ENCODE results near the gene SERPINA1.

Gene SERPINA1

DNA sequence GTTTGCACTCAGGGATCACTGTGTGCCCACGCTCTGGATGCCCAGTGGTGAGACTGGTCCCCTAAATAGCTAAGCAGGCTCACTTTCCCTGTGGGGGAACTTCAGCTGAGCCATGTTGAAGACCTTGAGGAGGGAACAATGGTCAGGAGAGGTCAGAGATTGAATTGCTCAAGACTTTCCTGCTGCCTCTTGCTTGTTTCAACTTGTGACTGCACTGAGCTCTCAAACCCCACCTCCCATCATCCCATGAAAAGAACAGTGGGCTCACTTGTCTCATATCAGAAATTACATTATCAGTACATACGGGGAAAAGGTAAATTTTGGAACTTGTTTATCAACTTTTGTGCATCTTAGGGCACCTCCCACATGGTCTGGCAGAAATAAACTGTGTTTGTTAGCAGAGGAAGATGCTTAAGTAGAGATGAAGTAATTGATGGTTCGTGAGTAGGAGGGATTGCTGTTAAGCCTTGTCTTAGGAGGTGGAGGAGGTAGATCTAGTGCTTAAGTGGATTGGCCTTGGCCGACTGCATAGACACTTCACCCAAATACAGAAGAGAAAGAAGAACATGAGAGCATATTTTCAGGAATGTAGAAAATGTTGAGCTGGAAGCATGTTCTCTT lies 15.0 kb upstream of the SERPINA1 start:
- Histone ChIP-seq H2BK120ac (ENCODE audit: low read depth, low read length) (no peak overlapping the region), H2BK15ac (ENCODE audit: low read depth, poor library complexity, severe bottlenecking) (no peak overlapping the region), H2AFZ (ENCODE audit: low read depth, low read length) (no peak overlapping the region), H3K79me1 (replicated peaks; ENCODE audit: low read length, poor library complexity, severe bottlenecking) (no peaks in the 10 kb centered on the region), H3K4me1 (ENCODE audit: control insufficient read depth, insufficient read depth, low read depth, low read length) (no peaks in the 10 kb centered on the region), H3K14ac (ENCODE audit: low read length in 2 of 2) (no peak overlapping the region), H3K27me3 (ENCODE audit: control insufficient read depth in 1 of 2, insufficient read depth in 1 of 2, low read length in 2 of 2) (no peaks in the 10 kb centered on the region), H2AK5ac (ENCODE audit: low read length, severe bottlenecking) (no peak overlapping the region), H4K8ac (ENCODE audit: low read length) (no peak overlapping the region), H3K9me3 (ENCODE audit: control insufficient read depth, low read length) (no peaks in the 10 kb centered on the region), H2BK5ac (ENCODE audit: low read depth, low read length, poor library complexity, severe bottlenecking) (no peak overlapping the region), H3K27ac (ENCODE audit: low read length, poor library complexity, severe bottlenecking) (no peak overlapping the region), H3K4ac (ENCODE audit: low read depth in 1 of 2, low read length in 2 of 2) (no peak overlapping the region), H3K4me3 (ENCODE audit: insufficient read depth in 1 of 2, low read depth in 1 of 2, low read length in 2 of 2) (no peak overlapping the region), H3K18ac (ENCODE audit: low read depth in 1 of 2, low read length in 2 of 2) (no peak overlapping the region), H3K4me2 (ENCODE audit: low read length, poor library complexity, severe bottlenecking) (no peak overlapping the region), H3K23ac (ENCODE audit: low read length in 2 of 2) (no peak overlapping the region), H2BK12ac (ENCODE audit: low read length in 2 of 2) (no peak overlapping the region), H4K91ac (ENCODE audit: low read length) (no peak overlapping the region), H3K36me3 (ENCODE audit: control insufficient read depth in 1 of 2, insufficient read depth in 2 of 2, low read depth in 1 of 2, low read length in 2 of 2) (no peaks in the 10 kb centered on the region), H3K9ac (ENCODE audit: low read length) (no peak overlapping the region)
- WGBS = 39% methylated on average over 4 of the region's 4 CpGs
- DNase-seq = no peak

- H3K23ac ChIP-seq (ENCODE audit: low read length in 2 of 2) = no peak overlapping the region
- WGBS = 80% methylated on average over 1 of the region's 1 CpG
- DNase-seq = no peak
Measured at GRCh38 chr14:94401083-94401482, 12.7 kb upstream of the SERPINA1 start.

DNA sequence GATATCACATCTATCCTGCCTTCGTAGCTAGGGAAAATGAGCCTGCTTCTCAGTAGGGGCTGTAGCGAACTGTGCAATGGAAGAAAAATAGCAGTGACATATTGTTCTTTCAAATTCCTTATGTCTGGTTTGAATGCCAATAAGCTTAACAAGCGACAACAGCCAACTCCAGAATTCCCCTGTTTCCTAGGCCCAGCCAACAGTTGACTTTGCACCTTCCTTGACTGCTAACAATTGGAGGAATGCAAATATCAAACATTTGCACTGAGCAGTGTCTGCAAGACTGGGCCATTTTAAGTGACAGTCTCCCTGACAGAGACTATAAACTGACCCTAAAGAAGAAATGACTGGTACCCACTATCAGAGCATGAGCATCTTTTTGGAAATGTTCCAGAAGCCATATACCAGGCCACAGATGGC lies 12.0 kb upstream of the SERPINA1 start:
- H3K4ac ChIP-seq (ENCODE audit: low read depth in 1 of 2, low read length in 2 of 2) = no peak overlapping the region
- H3K4me1 ChIP-seq (ENCODE audit: control insufficient read depth, insufficient read depth, low read depth, low read length) = no peaks in the 10 kb centered on the region
- H3K9me3 ChIP-seq (ENCODE audit: control insufficient read depth, low read length) = no peaks in the 10 kb centered on the region
- no peak overlapping the region for H2AK5ac ChIP-seq (ENCODE audit: low read length, severe bottlenecking)
- no peaks in the 10 kb centered on the region for H3K27me3 ChIP-seq (ENCODE audit: control insufficient read depth in 1 of 2, insufficient read depth in 1 of 2, low read length in 2 of 2)
- no peak overlapping the region for H3K23ac ChIP-seq (ENCODE audit: low read length in 2 of 2)
- no peak overlapping the region for H4K91ac ChIP-seq (ENCODE audit: low read length)
- no peak overlapping the region for H3K14ac ChIP-seq (ENCODE audit: low read length in 2 of 2)
- no peak overlapping the region for H3K9ac ChIP-seq (ENCODE audit: low read length)
- H3K4me3 ChIP-seq (ENCODE audit: insufficient read depth in 1 of 2, low read depth in 1 of 2, low read length in 2 of 2) = no peak overlapping the region
- no peak overlapping the region for H2BK5ac ChIP-seq (ENCODE audit: low read depth, low read length, poor library complexity, severe bottlenecking)
- no peak overlapping the region for H2BK12ac ChIP-seq (ENCODE audit: low read length in 2 of 2)
- no peaks in the 10 kb centered on the region for H3K79me1 ChIP-seq (replicated peaks; ENCODE audit: low read length, poor library complexity, severe bottlenecking)
- no peak overlapping the region for H3K27ac ChIP-seq (ENCODE audit: low read length, poor library complexity, severe bottlenecking)
- H2BK15ac ChIP-seq (ENCODE audit: low read depth, poor library complexity, severe bottlenecking) = no peak overlapping the region
- no peak for DNase-seq
- no peak overlapping the region for H3K18ac ChIP-seq (ENCODE audit: low read depth in 1 of 2, low read length in 2 of 2)
- H3K36me3 ChIP-seq (ENCODE audit: control insufficient read depth in 1 of 2, insufficient read depth in 2 of 2, low read depth in 1 of 2, low read length in 2 of 2) = no peaks in the 10 kb centered on the region
- 79% methylated on average over 2 of the region's 3 CpGs for whole genome bisulfite sequencing
- no peak overlapping the region for H4K8ac ChIP-seq (ENCODE audit: low read length)
- H2BK120ac ChIP-seq (ENCODE audit: low read depth, low read length) = no peak overlapping the region
- H3K4me2 ChIP-seq (ENCODE audit: low read length, poor library complexity, severe bottlenecking) = no peak overlapping the region
- H2AFZ ChIP-seq (ENCODE audit: low read depth, low read length) = no peak overlapping the region

More at GRCh38 chr14:94401083-94401482, 12.7 kb upstream of the SERPINA1 start:
- no peaks in the 10 kb centered on the region for H3K36me3 ChIP-seq (ENCODE audit: control insufficient read depth in 1 of 2, insufficient read depth in 2 of 2, low read depth in 1 of 2, low read length in 2 of 2)
- no peak overlapping the region for H3K4ac ChIP-seq (ENCODE audit: low read depth in 1 of 2, low read length in 2 of 2)
- H3K18ac ChIP-seq (ENCODE audit: low read depth in 1 of 2, low read length in 2 of 2) = no peak overlapping the region
- no peak overlapping the region for H2AK5ac ChIP-seq (ENCODE audit: low read length, severe bottlenecking)
- H3K4me3 ChIP-seq (ENCODE audit: insufficient read depth in 1 of 2, low read depth in 1 of 2, low read length in 2 of 2) = no peak overlapping the region
- no peak overlapping the region for H4K91ac ChIP-seq (ENCODE audit: low read length)
- no peak overlapping the region for H2BK120ac ChIP-seq (ENCODE audit: low read depth, low read length)
- H3K9ac ChIP-seq (ENCODE audit: low read length) = no peak overlapping the region
- no peaks in the 10 kb centered on the region for H3K4me1 ChIP-seq (ENCODE audit: control insufficient read depth, insufficient read depth, low read depth, low read length)
- H3K79me1 ChIP-seq (replicated peaks; ENCODE audit: low read length, poor library complexity, severe bottlenecking) = no peaks in the 10 kb centered on the region
- H2BK15ac ChIP-seq (ENCODE audit: low read depth, poor library complexity, severe bottlenecking) = no peak overlapping the region
- no peaks in the 10 kb centered on the region for H3K27me3 ChIP-seq (ENCODE audit: control insufficient read depth in 1 of 2, insufficient read depth in 1 of 2, low read length in 2 of 2)
- no peak overlapping the region for H3K27ac ChIP-seq (ENCODE audit: low read length, poor library complexity, severe bottlenecking)
- H3K14ac ChIP-seq (ENCODE audit: low read length in 2 of 2) = no peak overlapping the region
- no peak overlapping the region for H4K8ac ChIP-seq (ENCODE audit: low read length)
- H3K9me3 ChIP-seq (ENCODE audit: control insufficient read depth, low read length) = no peaks in the 10 kb centered on the region
- no peak overlapping the region for H2BK12ac ChIP-seq (ENCODE audit: low read length in 2 of 2)
- H2AFZ ChIP-seq (ENCODE audit: low read depth, low read length) = no peak overlapping the region
- no peak overlapping the region for H2BK5ac ChIP-seq (ENCODE audit: low read depth, low read length, poor library complexity, severe bottlenecking)
- no peak overlapping the region for H3K4me2 ChIP-seq (ENCODE audit: low read length, poor library complexity, severe bottlenecking)

- H3K9me3 ChIP-seq (ENCODE audit: control insufficient read depth, low read length) = no peaks in the 10 kb centered on the region
- H3K9ac ChIP-seq (ENCODE audit: low read length) = no peak overlapping the region
- no peak overlapping the region for H3K18ac ChIP-seq (ENCODE audit: low read depth in 1 of 2, low read length in 2 of 2)
- H3K23ac ChIP-seq (ENCODE audit: low read length in 2 of 2) = no peak overlapping the region
- no peaks in the 10 kb centered on the region for H3K79me1 ChIP-seq (replicated peaks; ENCODE audit: low read length, poor library complexity, severe bottlenecking)
- H4K91ac ChIP-seq (ENCODE audit: low read length) = no peak overlapping the region
- H2BK12ac ChIP-seq (ENCODE audit: low read length in 2 of 2) = no peak overlapping the region
- H3K4me1 ChIP-seq (ENCODE audit: control insufficient read depth, insufficient read depth, low read depth, low read length) = no peaks in the 10 kb centered on the region
- no peak overlapping the region for H2AFZ ChIP-seq (ENCODE audit: low read depth, low read length)
- no peak overlapping the region for H3K4ac ChIP-seq (ENCODE audit: low read depth in 1 of 2, low read length in 2 of 2)
- no peaks in the 10 kb centered on the region for H3K27me3 ChIP-seq (ENCODE audit: control insufficient read depth in 1 of 2, insufficient read depth in 1 of 2, low read length in 2 of 2)
- 84% methylated on average over 5 of the region's 5 CpGs for WGBS
- H2BK120ac ChIP-seq (ENCODE audit: low read depth, low read length) = no peak overlapping the region
- DNase-seq = no peak
- H3K14ac ChIP-seq (ENCODE audit: low read length in 2 of 2) = no peak overlapping the region
- no peak overlapping the region for H2BK15ac ChIP-seq (ENCODE audit: low read depth, poor library complexity, severe bottlenecking)
- no peaks in the 10 kb centered on the region for H3K36me3 ChIP-seq (ENCODE audit: control insufficient read depth in 1 of 2, insufficient read depth in 2 of 2, low read depth in 1 of 2, low read length in 2 of 2)
- no peak overlapping the region for H2AK5ac ChIP-seq (ENCODE audit: low read length, severe bottlenecking)
- no peak overlapping the region for H2BK5ac ChIP-seq (ENCODE audit: low read depth, low read length, poor library complexity, severe bottlenecking)
- no peak overlapping the region for H3K4me3 ChIP-seq (ENCODE audit: insufficient read depth in 1 of 2, low read depth in 1 of 2, low read length in 2 of 2)
- no peak overlapping the region for H3K4me2 ChIP-seq (ENCODE audit: low read length, poor library complexity, severe bottlenecking)
- H4K8ac ChIP-seq (ENCODE audit: low read length) = no peak overlapping the region
- H3K27ac ChIP-seq (ENCODE audit: low read length, poor library complexity, severe bottlenecking) = no peak overlapping the region
Measured at GRCh38 chr14:94398536-94398935, 10.1 kb upstream of the SERPINA1 start.

Data from mesenchymal stem cell (in vitro differentiated cells and primary cell).